A549 (cell line): ENCODE measurements around the gene GDF7. TPM values are rescaled to one million over a fixed set of nuclear protein-coding genes. Genes with fewer than 3 reads are reported as not detected.

ENCODE experiments used
- ATAC-seq, 2 experiments: fragments of 200-7000 bp in 1 of 2; fragments of >200 bp in 1 of 2; cut with Nextera tagmentation in 1 of 2; cut with Tn5 transposase in 1 of 2; 3 replicates each; pipeline versions ENCODE4 v1.8.0 to v1.9.1; 2018 to 2020; ENCODE audit warnings: mild to moderate bottlenecking in 1 of 2, moderate library complexity in 1 of 2
- CTCF ChIA-PET: fragments of 300-600 bp; sonication (Branson Sonifier 250); formaldehyde crosslinking; extraction: SDS; loops from one replicate; lab custom pipeline; 2021; ENCODE audit warnings: antibody characterized with exemption, inconsistent platforms; lab: Yijun Ruan, JAX
- POLR2A ChIA-PET: fragments of 350-600 bp; formaldehyde crosslinking; extraction: SDS; loops from one replicate; lab custom pipeline; 2021; ENCODE audit warnings: antibody characterized with exemption, inconsistent platforms; lab: Yijun Ruan, JAX
- DNase-seq, 2 experiments: peaks; one replicate each; pipeline versions ENCODE4 v3.0.0 to v3.0.0-alpha.2; 2011 to 2016; ENCODE audit warnings: low read depth in 1 of 2, low spot score in 1 of 2
- FAIRE-seq: peaks from 2 replicates; lab custom pipeline; 2011; peaks lifted over from hg19 to GRCh38; lab: Jason Lieb, UNC
- H3K27ac ChIP-seq, 2 experiments: fragments of >200 bp; sonication (Bioruptor Twin); formaldehyde crosslinking; 3 replicates each; pipeline ENCODE4 v1.5.1; 2016 to 2017
- H3K4me1 ChIP-seq: fragments of >200 bp; sonication (Bioruptor Twin); formaldehyde crosslinking; 3 replicates; pipeline ENCODE4 v1.6.1; 2016
- H3K4me2 ChIP-seq: fragments of >200 bp; sonication (Bioruptor Twin); formaldehyde crosslinking; 3 replicates; pipeline ENCODE4 v1.6.1; 2016
- H3K4me3 ChIP-seq: fragments of >200 bp; sonication (Bioruptor Twin); formaldehyde crosslinking; 3 replicates; pipeline ENCODE4 v1.5.1; 2016
- H3K9me3 ChIP-seq: fragments of >200 bp; sonication (Bioruptor Twin); formaldehyde crosslinking; 3 replicates; pipeline ENCODE4 v1.6.1; 2016
- CBX2 ChIP-seq: fragments of 200-600 bp; sonication (generic); IDR thresholded peaks from 2 replicates; pipeline ENCODE4 v1.6.1; 2016; ENCODE audit warnings: low read depth, mild to moderate bottlenecking, borderline replicate concordance
- HEYL ChIP-seq: fragments of 250-450 bp; sonication (Bioruptor Pico); IDR thresholded peaks from 2 replicates; pipeline ENCODE4 v1.8.0; 2021; ENCODE audit warnings: mild to moderate bottlenecking, moderate library complexity
- HOXA7 ChIP-seq: fragments of 250-450 bp; sonication (Bioruptor Pico); IDR thresholded peaks from 2 replicates; pipeline ENCODE4 v1.5.0; 2020; ENCODE audit warnings: mild to moderate bottlenecking, moderate library complexity
- JUN ChIP-seq, 2 experiments: fragments of >200 bp; sonication (Bioruptor Twin); formaldehyde crosslinking; IDR thresholded peaks; 2 replicates in 1 of 2; 3 replicates in 1 of 2; pipeline ENCODE4 v1.6.1; 2016 to 2017
- KDM1A ChIP-seq: fragments of 200-600 bp; sonication (generic); IDR thresholded peaks from 2 replicates; pipeline ENCODE4 v1.6.1; 2016; ENCODE audit warnings: low read depth, mild to moderate bottlenecking
- MYC ChIP-seq: IDR thresholded peaks from 2 replicates; pipeline ENCODE4 v1.6.1; 2012; ENCODE audit warnings: mild to moderate bottlenecking, inconsistent platforms, low read length, improper control_type of control experiment, borderline replicate concordance
- NFE2L2 ChIP-seq: fragments of 150-350 bp; conservative IDR thresholded peaks from 2 replicates; pipeline ENCODE4 v1.6.1; 2014; ENCODE audit warnings: low read length
- POLR2AphosphoS2 ChIP-seq: conservative IDR thresholded peaks from 2 replicates; pipeline ENCODE4 v1.6.1; 2012; ENCODE audit warnings: low read length, improper control_type of control experiment, inconsistent platforms
- RAD21 ChIP-seq, 2 experiments: fragments of >200 bp in 1 of 2; sonication (Bioruptor Twin) in 1 of 2; formaldehyde crosslinking in 1 of 2; IDR thresholded peaks in 1 of 2; conservative IDR thresholded peaks in 1 of 2; 2 replicates in 1 of 2; 3 replicates in 1 of 2; pipeline ENCODE4 v1.6.1; 2012 to 2018; ENCODE audit warnings: inconsistent platforms in 1 of 2
- RARB ChIP-seq: fragments of 250-450 bp; sonication (Bioruptor Pico); IDR thresholded peaks from 2 replicates; pipeline ENCODE4 v1.8.0; 2021; ENCODE audit warnings: mild to moderate bottlenecking, moderate library complexity
- RNF2 ChIP-seq: fragments of 200-600 bp; sonication (generic); IDR thresholded peaks from 2 replicates; pipeline ENCODE4 v1.6.1; 2016; ENCODE audit warnings: low read depth, mild to moderate bottlenecking, antibody characterized with exemption, moderate library complexity, borderline replicate concordance
- SMC3 ChIP-seq: fragments of >200 bp; sonication (Bioruptor Twin); formaldehyde crosslinking; IDR thresholded peaks from 3 replicates; pipeline ENCODE4 v1.6.1; 2018; ENCODE audit warnings: inconsistent platforms
- TFCP2L1 ChIP-seq: fragments of 250-450 bp; sonication (Bioruptor Pico); IDR thresholded peaks from 2 replicates; pipeline ENCODE4 v1.5.0; 2021; ENCODE audit warnings: mild to moderate bottlenecking
- WGBS: methylation state at CpG from one replicate; pipeline ENCODE4 v1.1.6; 2017; ENCODE audit errors: missing lambda C conversion rate; 5-methylcytosine and 5-hydroxymethylcytosine counted together
- polyA plus RNA-seq, 4 experiments: library from polyadenylated mRNA; depleted of rRNA in 3 of 4; stranded (reverse); fragments of >200 nt; fragmentation: RNase III in 1 of 4; extraction: RNeasy Plus Mini Kit Qiagen cat#74134 plus additional on column Dnase treatment in 1 of 4; gene quantifications; 2 replicates in 3 of 4; 3 replicates in 1 of 4; pipeline ENCODE4 v1.2.3, GENCODE V29; 2011 to 2017
- TF ChIP-seq, protein P1 (sequence below): IDR thresholded peaks from 2 replicates; pipeline ENCODE4 v1.6.1; 2012
- TF ChIP-seq, protein P2 (sequence below): fragments of >200 bp; sonication (Bioruptor Twin); formaldehyde crosslinking; IDR thresholded peaks from 2 replicates; pipeline ENCODE4 v1.6.1; 2016
- TF ChIP-seq, protein P3 (sequence below): fragments of >200 bp; sonication (Bioruptor Twin); formaldehyde crosslinking; IDR thresholded peaks from 3 replicates; pipeline ENCODE4 v1.5.1; 2016
- TF ChIP-seq, protein P4 (sequence below): fragments of 250-450 bp; sonication (Bioruptor Pico); IDR thresholded peaks from 2 replicates; pipeline ENCODE4 v1.5.0; 2020; ENCODE audit warnings: low read depth, mild to moderate bottlenecking, moderate library complexity
- TF ChIP-seq, protein P5 (sequence below): fragments of 200-600 bp; sonication (generic); IDR thresholded peaks from 2 replicates; pipeline ENCODE4 v1.6.1; 2016; ENCODE audit warnings: antibody characterized with exemption, mild to moderate bottlenecking, moderate library complexity
- TF ChIP-seq, protein P6 (sequence below): IDR thresholded peaks from 2 replicates; pipeline ENCODE4 v1.6.1; 2012

Gene GDF7
- polyA plus RNA-seq, 2 of the 4 experiments (the other 2 are of a cell fraction) = 0.03 to 0.05 TPM

DNA sequence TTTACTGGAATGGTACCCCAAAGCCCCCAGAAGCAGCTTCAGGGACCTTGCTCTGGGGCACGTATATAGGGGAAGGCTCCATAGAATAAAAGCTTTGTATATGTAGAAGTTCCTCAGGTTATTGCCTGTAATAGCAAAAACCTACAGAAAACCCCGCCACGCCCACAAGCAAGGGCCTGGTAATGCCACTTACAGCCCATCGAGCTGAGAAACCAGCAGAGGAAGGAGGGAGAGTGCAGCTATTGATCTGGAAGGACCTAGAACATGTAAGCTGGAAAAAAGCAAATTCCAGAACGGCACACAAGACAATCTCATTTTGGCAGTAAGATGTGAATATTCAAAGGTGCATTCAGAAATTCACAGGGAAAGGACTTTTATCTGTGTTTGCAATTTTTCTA lies 31.8 kb upstream of the GDF7 start:
- CTCF ChIA-PET = interaction anchor here (0.6 to 17.8 kb wide), 43 partner anchors 9 to 328 kb away, joined by 3 to 355 read pairs (median 5); partner anchors contain the start of genes HS1BP3 and RHOB
- H3K27ac ChIP-seq = peak overlapping the region; percentile 50 to 75; a peak in 4 of 6 replicates
- ATAC-seq = no peak
- no peak for FAIRE-seq
- WGBS = 76% methylated on average over 5 of the region's 5 CpGs
- H3K4me3 ChIP-seq = no peak overlapping the region
- no peaks in the 10 kb centered on the region for H3K9me3 ChIP-seq
- DNase-seq = no peak
- H3K4me1 ChIP-seq = peaks cover 21% of the 10 kb centered on the region
- POLR2A ChIA-PET = interaction anchor here (0.8 to 6.6 kb wide), 4 partner anchors 185 to 193 kb away, joined by 5 to 102 read pairs (median 6); partner anchors contain the start of gene RHOB
- TF ChIP-seq CBX2 = no peak
- TF ChIP-seq HEYL = no peak
- TF ChIP-seq NFE2L2 = no peak
- TF ChIP-seq, protein P1, sequence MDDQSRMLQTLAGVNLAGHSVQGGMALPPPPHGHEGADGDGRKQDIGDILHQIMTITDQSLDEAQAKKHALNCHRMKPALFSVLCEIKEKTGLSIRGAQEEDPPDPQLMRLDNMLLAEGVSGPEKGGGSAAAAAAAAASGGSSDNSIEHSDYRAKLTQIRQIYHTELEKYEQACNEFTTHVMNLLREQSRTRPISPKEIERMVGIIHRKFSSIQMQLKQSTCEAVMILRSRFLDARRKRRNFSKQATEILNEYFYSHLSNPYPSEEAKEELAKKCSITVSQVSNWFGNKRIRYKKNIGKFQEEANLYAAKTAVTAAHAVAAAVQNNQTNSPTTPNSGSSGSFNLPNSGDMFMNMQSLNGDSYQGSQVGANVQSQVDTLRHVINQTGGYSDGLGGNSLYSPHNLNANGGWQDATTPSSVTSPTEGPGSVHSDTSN = no peak
- TF ChIP-seq, protein P2, sequence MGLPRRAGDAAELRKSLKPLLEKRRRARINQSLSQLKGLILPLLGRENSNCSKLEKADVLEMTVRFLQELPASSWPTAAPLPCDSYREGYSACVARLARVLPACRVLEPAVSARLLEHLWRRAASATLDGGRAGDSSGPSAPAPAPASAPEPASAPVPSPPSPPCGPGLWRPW = no peak
- no peak for TF ChIP-seq RNF2
- TF ChIP-seq, protein P3, sequence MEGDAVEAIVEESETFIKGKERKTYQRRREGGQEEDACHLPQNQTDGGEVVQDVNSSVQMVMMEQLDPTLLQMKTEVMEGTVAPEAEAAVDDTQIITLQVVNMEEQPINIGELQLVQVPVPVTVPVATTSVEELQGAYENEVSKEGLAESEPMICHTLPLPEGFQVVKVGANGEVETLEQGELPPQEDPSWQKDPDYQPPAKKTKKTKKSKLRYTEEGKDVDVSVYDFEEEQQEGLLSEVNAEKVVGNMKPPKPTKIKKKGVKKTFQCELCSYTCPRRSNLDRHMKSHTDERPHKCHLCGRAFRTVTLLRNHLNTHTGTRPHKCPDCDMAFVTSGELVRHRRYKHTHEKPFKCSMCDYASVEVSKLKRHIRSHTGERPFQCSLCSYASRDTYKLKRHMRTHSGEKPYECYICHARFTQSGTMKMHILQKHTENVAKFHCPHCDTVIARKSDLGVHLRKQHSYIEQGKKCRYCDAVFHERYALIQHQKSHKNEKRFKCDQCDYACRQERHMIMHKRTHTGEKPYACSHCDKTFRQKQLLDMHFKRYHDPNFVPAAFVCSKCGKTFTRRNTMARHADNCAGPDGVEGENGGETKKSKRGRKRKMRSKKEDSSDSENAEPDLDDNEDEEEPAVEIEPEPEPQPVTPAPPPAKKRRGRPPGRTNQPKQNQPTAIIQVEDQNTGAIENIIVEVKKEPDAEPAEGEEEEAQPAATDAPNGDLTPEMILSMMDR = no peak
- no peak for TF ChIP-seq POLR2AphosphoS2
- TF ChIP-seq KDM1A = no peak
- TF ChIP-seq, protein P4, sequence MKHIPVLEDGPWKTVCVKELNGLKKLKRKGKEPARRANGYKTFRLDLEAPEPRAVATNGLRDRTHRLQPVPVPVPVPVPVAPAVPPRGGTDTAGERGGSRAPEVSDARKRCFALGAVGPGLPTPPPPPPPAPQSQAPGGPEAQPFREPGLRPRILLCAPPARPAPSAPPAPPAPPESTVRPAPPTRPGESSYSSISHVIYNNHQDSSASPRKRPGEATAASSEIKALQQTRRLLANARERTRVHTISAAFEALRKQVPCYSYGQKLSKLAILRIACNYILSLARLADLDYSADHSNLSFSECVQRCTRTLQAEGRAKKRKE (CRISPR knock-in tag) = no peak
- no peak for TF ChIP-seq RARB
- TF ChIP-seq, all 56 proteins: peak for 0
- H3K4me2 ChIP-seq = peak overlapping the region; percentile 42; the same call in 2 of the 3 replicates

DNA sequence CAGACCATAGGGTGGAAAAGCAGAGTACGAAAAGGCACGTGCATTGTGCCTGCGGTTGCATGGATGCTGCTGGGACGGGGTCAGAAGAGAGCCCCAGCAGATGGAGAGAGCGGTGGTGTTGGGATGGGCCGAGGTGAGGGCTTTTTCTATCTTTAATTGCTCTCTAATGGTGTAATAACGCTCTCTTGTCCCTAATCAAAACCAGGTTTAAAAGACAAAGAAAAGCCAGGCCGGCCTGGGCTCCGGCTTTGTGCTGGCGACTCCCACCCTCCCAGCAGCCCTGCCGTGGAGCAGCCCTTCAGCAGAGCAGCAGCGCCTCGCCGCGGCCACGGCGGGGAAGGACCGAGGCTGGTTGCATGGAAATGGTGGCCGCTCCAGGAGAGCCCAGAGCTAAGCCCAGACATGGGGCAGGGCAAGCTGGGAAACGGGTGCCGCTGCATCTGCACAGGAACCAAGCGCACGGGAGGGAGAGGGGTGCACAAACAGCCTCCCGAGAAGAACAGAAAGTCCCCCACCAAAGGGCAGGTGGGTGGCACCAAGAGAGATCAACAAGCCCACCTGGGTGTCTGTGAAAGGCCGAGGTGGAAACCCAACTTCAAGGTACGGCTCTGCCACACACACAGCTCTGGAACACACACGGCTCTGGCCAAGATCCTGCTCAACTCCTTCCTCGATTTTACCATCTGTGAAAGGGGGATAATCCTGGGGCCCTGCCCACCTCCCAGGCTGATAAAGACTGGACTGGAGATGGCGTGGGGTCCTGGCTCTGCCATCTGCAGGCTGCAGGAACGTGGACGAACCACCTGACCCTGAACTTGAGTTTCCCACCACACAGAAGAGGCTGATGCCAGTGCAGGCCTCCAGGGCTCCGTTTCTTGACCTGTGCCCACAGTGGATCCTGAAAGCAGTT lies 31.0 kb upstream of the GDF7 start:
- DNase-seq (peak; percentile 78 to 87), ATAC-seq (peak; percentile 90 to 98), FAIRE-seq (no peak)
- WGBS = 33% methylated on average over 32 of the region's 32 CpGs
- TF ChIP-seq HOXA7 (no peak), MYC (peak; percentile 20; the same call in 1 of the 2 replicates), RAD21 (conservative IDR thresholded peaks at IDR 0.05 in 1 of 2, IDR thresholded peaks at IDR 0.05 in 1 of 2) (peak; percentile 100), TFCP2L1 (CRISPR knock-in tag) (0 out of 2 replicates have a peak, but pooled peaks have one; percentile 23), JUN (IDR thresholded peaks at IDR 0.05) (0 out of 5 replicates have a peak, but pooled peaks of 1 of the 2 experiments have one; percentile 15), SMC3 (peak; percentile 100)
- TF ChIP-seq, protein P3 = peak; percentile 97
- TF ChIP-seq, protein P5, sequence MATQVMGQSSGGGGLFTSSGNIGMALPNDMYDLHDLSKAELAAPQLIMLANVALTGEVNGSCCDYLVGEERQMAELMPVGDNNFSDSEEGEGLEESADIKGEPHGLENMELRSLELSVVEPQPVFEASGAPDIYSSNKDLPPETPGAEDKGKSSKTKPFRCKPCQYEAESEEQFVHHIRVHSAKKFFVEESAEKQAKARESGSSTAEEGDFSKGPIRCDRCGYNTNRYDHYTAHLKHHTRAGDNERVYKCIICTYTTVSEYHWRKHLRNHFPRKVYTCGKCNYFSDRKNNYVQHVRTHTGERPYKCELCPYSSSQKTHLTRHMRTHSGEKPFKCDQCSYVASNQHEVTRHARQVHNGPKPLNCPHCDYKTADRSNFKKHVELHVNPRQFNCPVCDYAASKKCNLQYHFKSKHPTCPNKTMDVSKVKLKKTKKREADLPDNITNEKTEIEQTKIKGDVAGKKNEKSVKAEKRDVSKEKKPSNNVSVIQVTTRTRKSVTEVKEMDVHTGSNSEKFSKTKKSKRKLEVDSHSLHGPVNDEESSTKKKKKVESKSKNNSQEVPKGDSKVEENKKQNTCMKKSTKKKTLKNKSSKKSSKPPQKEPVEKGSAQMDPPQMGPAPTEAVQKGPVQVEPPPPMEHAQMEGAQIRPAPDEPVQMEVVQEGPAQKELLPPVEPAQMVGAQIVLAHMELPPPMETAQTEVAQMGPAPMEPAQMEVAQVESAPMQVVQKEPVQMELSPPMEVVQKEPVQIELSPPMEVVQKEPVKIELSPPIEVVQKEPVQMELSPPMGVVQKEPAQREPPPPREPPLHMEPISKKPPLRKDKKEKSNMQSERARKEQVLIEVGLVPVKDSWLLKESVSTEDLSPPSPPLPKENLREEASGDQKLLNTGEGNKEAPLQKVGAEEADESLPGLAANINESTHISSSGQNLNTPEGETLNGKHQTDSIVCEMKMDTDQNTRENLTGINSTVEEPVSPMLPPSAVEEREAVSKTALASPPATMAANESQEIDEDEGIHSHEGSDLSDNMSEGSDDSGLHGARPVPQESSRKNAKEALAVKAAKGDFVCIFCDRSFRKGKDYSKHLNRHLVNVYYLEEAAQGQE = no peak
- TF ChIP-seq, protein P6, sequence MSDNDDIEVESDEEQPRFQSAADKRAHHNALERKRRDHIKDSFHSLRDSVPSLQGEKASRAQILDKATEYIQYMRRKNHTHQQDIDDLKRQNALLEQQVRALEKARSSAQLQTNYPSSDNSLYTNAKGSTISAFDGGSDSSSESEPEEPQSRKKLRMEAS = peak; percentile 42
- CTCF ChIA-PET = interaction anchor here (0.6 to 17.8 kb wide), 57 partner anchors 10 to 308 kb away, joined by 3 to 355 read pairs (median 4); partner anchors contain the start of genes HS1BP3 and RHOB
- POLR2A ChIA-PET = interaction anchor here (0.6 to 6.6 kb wide), 3 partner anchors 186 to 191 kb away, joined by 3 to 102 read pairs (median 4); partner anchors contain the start of gene RHOB
- H3K4me1 ChIP-seq = peaks cover 21% of the 10 kb centered on the region
- peak overlapping the region; percentile 42 for H3K4me2 ChIP-seq
- no peaks in the 10 kb centered on the region for H3K9me3 ChIP-seq
- H3K4me3 ChIP-seq = no peak overlapping the region
- peak overlapping the region; percentile 50 to 75; a peak in 4 of 6 replicates for H3K27ac ChIP-seq
